H1 (cell line): ENCODE data around the gene CCDC137. TPM values are rescaled to one million over a fixed set of nuclear protein-coding genes. Genes with fewer than 3 reads are reported as not detected.

Source experiments
- CTCF ChIA-PET: fragments of 300-600 bp; sonication (Branson Sonifier 250); formaldehyde crosslinking; loops from one replicate; lab custom pipeline; 2021; ENCODE audit not compliant: partially characterized antibody; lab: Charles Lee
- POLR2A ChIA-PET: fragments of 300-600 bp; sonication (Branson Sonifier 250); formaldehyde crosslinking; loops from one replicate; lab custom pipeline; 2021; ENCODE audit warnings: inconsistent platforms; ENCODE audit not compliant: partially characterized antibody; lab: Charles Lee
- DNase-seq, 2 experiments: peaks; one replicate each; pipeline versions ENCODE4 v3.0.0 to v3.0.0-alpha.2; 2010 to 2022; ENCODE audit warnings: low spot score in 2 of 2, low read depth in 1 of 2, mixed read lengths in 1 of 2
- FAIRE-seq: peaks from 2 replicates; lab custom pipeline; 2011; peaks lifted over from hg19 to GRCh38; lab: Jason Lieb, UNC
- H2AFZ ChIP-seq: 2 replicates; pipeline ENCODE4 v1.8.1; 2012; ENCODE audit warnings: low read length, inconsistent platforms
- H2AK5ac ChIP-seq: 2 replicates; pipeline ENCODE4 v1.6.1; 2013; ENCODE audit warnings: low read depth, low read length
- H2BK120ac ChIP-seq: replicated peaks from 2 replicates; pipeline ENCODE3; 2013; ENCODE audit warnings: low read depth, low read length, inconsistent platforms
- H2BK12ac ChIP-seq: 2 replicates; pipeline ENCODE4 v1.6.1; 2013; ENCODE audit warnings: low read depth, low read length
- H2BK15ac ChIP-seq: 2 replicates; pipeline ENCODE4 v1.6.1; 2013; ENCODE audit warnings: low read length
- H2BK20ac ChIP-seq: 2 replicates; pipeline ENCODE4 v1.6.1; 2013; ENCODE audit warnings: low read length
- H2BK5ac ChIP-seq: 2 replicates; pipeline ENCODE4 v1.6.1; 2013; ENCODE audit warnings: low read depth, low read length
- H3K14ac ChIP-seq: 2 replicates; pipeline ENCODE4 v1.6.1; 2013; ENCODE audit warnings: inconsistent platforms; ENCODE audit not compliant: insufficient read length
- H3K18ac ChIP-seq: 2 replicates; pipeline ENCODE4 v1.6.1; 2013; ENCODE audit warnings: low read length; ENCODE audit errors: extremely low read depth
- H3K23ac ChIP-seq: 2 replicates; pipeline ENCODE4 v1.6.1; 2013; ENCODE audit warnings: inconsistent platforms; ENCODE audit not compliant: insufficient read length
- H3K23me2 ChIP-seq: 2 replicates; pipeline ENCODE4 v1.6.1; 2013; ENCODE audit warnings: low read depth, low read length
- H3K27ac ChIP-seq: 2 replicates; pipeline ENCODE4 v1.6.1; 2011; ENCODE audit warnings: low read depth, low read length, inconsistent platforms
- H3K27me3 ChIP-seq, 4 experiments: replicated peaks in 1 of 4; 1 replicate in 1 of 4; 2 replicates in 3 of 4; pipeline versions ENCODE4 v1.6.1 to v1.8.1; 2011 to 2013; ENCODE audit warnings: low read length in 3 of 4, mild to moderate bottlenecking in 3 of 4, inconsistent platforms in 2 of 4, mixed read lengths in 2 of 4, moderate library complexity in 1 of 4; ENCODE audit not compliant: control insufficient read depth in 3 of 4, insufficient read depth in 3 of 4; ENCODE audit errors: extremely low read depth in 1 of 4
- H3K36me3 ChIP-seq, 4 experiments: 2 replicates each; pipeline versions ENCODE4 v1.6.1 to v1.8.1; 2011 to 2013; ENCODE audit warnings: mild to moderate bottlenecking in 4 of 4, low read length in 3 of 4, moderate library complexity in 2 of 4, control low read depth in 1 of 4, inconsistent platforms in 1 of 4; ENCODE audit not compliant: insufficient read depth in 4 of 4, control insufficient read depth in 2 of 4
- H3K4ac ChIP-seq: replicated peaks from 2 replicates; pipeline ENCODE3; 2013; ENCODE audit warnings: low read length, low read depth, mixed read lengths, inconsistent platforms; ENCODE audit not compliant: insufficient read length
- H3K4me1 ChIP-seq, 4 experiments: replicated peaks in 1 of 4; 1 replicate in 1 of 4; 2 replicates in 3 of 4; pipeline versions ENCODE4 v1.6.1 to v1.8.1; 2011 to 2013; ENCODE audit warnings: low read length in 3 of 4, inconsistent platforms in 2 of 4, mixed read lengths in 1 of 4; ENCODE audit not compliant: insufficient read depth in 4 of 4, control insufficient read depth in 3 of 4
- H3K4me2 ChIP-seq, 2 experiments: 2 replicates each; pipeline versions ENCODE4 v1.6.1 to v1.8.1; 2011 to 2013; ENCODE audit warnings: low read depth in 2 of 2, low read length in 2 of 2, control low read depth in 1 of 2, inconsistent platforms in 1 of 2, mild to moderate bottlenecking in 1 of 2; ENCODE audit not compliant: insufficient read depth in 1 of 2
- H3K4me3 ChIP-seq, 4 experiments: fragments of 200-600, 300-600 bp in 1 of 4; sonication (generic), shearing (Covaris generic), sonication (Bioruptor Twin) in 1 of 4; 2 replicates each; pipeline versions ENCODE4 v1.5.1 to v1.8.1; 2011 to 2016; ENCODE audit warnings: low read length in 4 of 4, low read depth in 3 of 4, control low read depth in 2 of 4, inconsistent platforms in 2 of 4, mild to moderate bottlenecking in 2 of 4, mixed read lengths in 1 of 4, moderate library complexity in 1 of 4; ENCODE audit not compliant: insufficient read depth in 2 of 4; ENCODE audit errors: extremely low read depth in 1 of 4
- H3K56ac ChIP-seq: replicated peaks from 2 replicates; pipeline ENCODE3; 2013; ENCODE audit warnings: low read depth, mild to moderate bottlenecking, mixed read lengths, low read length, inconsistent platforms; ENCODE audit not compliant: insufficient read length
- H3K79me1 ChIP-seq: 2 replicates; pipeline ENCODE4 v1.6.1; 2013; ENCODE audit warnings: low read depth, low read length, control low read depth
- H3K79me2 ChIP-seq, 2 experiments: 2 replicates each; pipeline versions ENCODE4 v1.6.1 to v1.8.1; 2012 to 2013; ENCODE audit warnings: low read length in 2 of 2, mild to moderate bottlenecking in 2 of 2, inconsistent platforms in 1 of 2; ENCODE audit not compliant: insufficient read depth in 2 of 2, control insufficient read depth in 1 of 2
- H3K9ac ChIP-seq, 4 experiments: replicated peaks in 1 of 4; 1 replicate in 1 of 4; 2 replicates in 3 of 4; pipeline versions ENCODE4 v1.6.1 to v1.8.1; 2011 to 2013; ENCODE audit warnings: low read depth in 3 of 4, low read length in 3 of 4, control low read depth in 2 of 4, mild to moderate bottlenecking in 2 of 4, moderate library complexity in 2 of 4, inconsistent platforms in 1 of 4; ENCODE audit errors: extremely low read depth in 1 of 4
- H3K9me3 ChIP-seq, 2 experiments: 2 replicates each; pipeline versions ENCODE4 v1.6.1 to v1.8.1; 2012 to 2013; ENCODE audit warnings: mild to moderate bottlenecking in 2 of 2, moderate library complexity in 2 of 2, control low read depth in 1 of 2, inconsistent platforms in 1 of 2, low read depth in 1 of 2, low read length in 1 of 2, mixed read lengths in 1 of 2; ENCODE audit not compliant: insufficient read depth in 2 of 2
- H4K20me1 ChIP-seq, 2 experiments: replicated peaks in 1 of 2; 2 replicates each; pipeline versions ENCODE3 to v1.8.1; 2011 to 2013; ENCODE audit warnings: inconsistent platforms in 2 of 2, low read length in 2 of 2, mild to moderate bottlenecking in 1 of 2; ENCODE audit not compliant: insufficient read depth in 2 of 2, control insufficient read depth in 1 of 2
- H4K5ac ChIP-seq: 2 replicates; pipeline ENCODE4 v1.6.1; 2013; ENCODE audit warnings: low read length, low read depth, mixed read lengths, inconsistent platforms; ENCODE audit not compliant: insufficient read length
- H4K8ac ChIP-seq: 2 replicates; pipeline ENCODE4 v1.8.0; 2013; ENCODE audit warnings: mild to moderate bottlenecking, moderate library complexity, low read length, inconsistent platforms; ENCODE audit not compliant: insufficient read depth; ENCODE audit errors: extremely low read depth
- H4K91ac ChIP-seq: replicated peaks from 2 replicates; pipeline ENCODE3; 2013; ENCODE audit warnings: low read length, mixed read lengths, inconsistent platforms; ENCODE audit not compliant: insufficient read length
- CEBPB ChIP-seq: IDR thresholded peaks from 2 replicates; pipeline ENCODE4 v1.6.1; 2012; ENCODE audit warnings: low read depth, low read length
- EGR1 ChIP-seq: IDR thresholded peaks from 2 replicates; pipeline ENCODE4 v1.6.1; 2011; ENCODE audit warnings: low read depth, low read length, borderline replicate concordance
- EP300 ChIP-seq, 2 experiments: IDR thresholded peaks; 1 replicate in 1 of 2; 2 replicates in 1 of 2; pipeline ENCODE4 v1.6.1; 2011 to 2012; ENCODE audit warnings: low read depth in 2 of 2, low read length in 2 of 2, mild to moderate bottlenecking in 2 of 2, borderline replicate concordance in 1 of 2, inconsistent platforms in 1 of 2, moderate library complexity in 1 of 2
- FOSL1 ChIP-seq: IDR thresholded peaks from 2 replicates; pipeline ENCODE4 v1.6.1; 2011; ENCODE audit warnings: mild to moderate bottlenecking, low read depth, low read length, moderate library complexity; ENCODE audit not compliant: insufficient read depth
- KDM4A ChIP-seq: IDR thresholded peaks from one replicate; pipeline ENCODE4 v1.7.1; 2012; ENCODE audit warnings: low read depth, mild to moderate bottlenecking, moderate library complexity, low read length, inconsistent platforms; ENCODE audit not compliant: severe bottlenecking
- NRF1 ChIP-seq: IDR thresholded peaks from 2 replicates; pipeline ENCODE4 v1.6.1; 2011; ENCODE audit warnings: mild to moderate bottlenecking, low read depth, low read length, improper control_type of control experiment
- POLR2A ChIP-seq, 2 experiments: IDR thresholded peaks; 1 replicate in 1 of 2; 2 replicates in 1 of 2; pipeline ENCODE4 v1.6.1; 2011; ENCODE audit warnings: low read depth in 2 of 2, low read length in 2 of 2, mild to moderate bottlenecking in 2 of 2; ENCODE audit errors: control extremely low read depth in 1 of 2
- RFX5 ChIP-seq: IDR thresholded peaks from 2 replicates; pipeline ENCODE4 v1.6.1; 2011; ENCODE audit warnings: low read depth, low read length, improper control_type of control experiment, borderline replicate concordance
- RNF2 ChIP-seq: fragments of 200-900, 300-1000 bp; sonication (generic); IDR thresholded peaks from 2 replicates; pipeline ENCODE4 v1.7.1; 2016; ENCODE audit warnings: borderline replicate concordance, low read depth, mild to moderate bottlenecking, antibody characterized with exemption, low read length; ENCODE audit not compliant: poor library complexity, severe bottlenecking; ENCODE audit errors: missing control alignments
- WGBS, 2 experiments: shearing (Covaris generic) in 1 of 2; methylation state at CpG; one replicate each; pipeline versions ENCODE4 v1.1.6 to v1.1.7; 2013 to 2015; ENCODE audit warnings: low lambda C conversion rate in 2 of 2, mixed read lengths in 2 of 2, inconsistent platforms in 1 of 2, low coverage in 1 of 2, missing lambda C conversion rate in 1 of 2; ENCODE audit not compliant: insufficient replicate concordance in 2 of 2, insufficient coverage in 1 of 2, insufficient read length in 1 of 2; ENCODE audit errors: extremely low coverage in 1 of 2, missing lambda C conversion rate in 1 of 2; 5-methylcytosine and 5-hydroxymethylcytosine counted together
- polyA plus RNA-seq, 7 experiments: library from polyadenylated mRNA; depleted of rRNA in 3 of 7; stranded (reverse) in 5 of 7; unstranded in 2 of 7; fragments of >200 nt in 5 of 7; fragments of 200-250 nt in 2 of 7; gene quantifications; 1 replicate in 5 of 7; 2 replicates in 1 of 7; 4 replicates in 1 of 7; pipeline versions ENCODE4 v1.2.1 to v1.2.3, GENCODE V29; 2011 to 2013; ENCODE audit warnings: missing spikeins in 2 of 7, mixed read lengths in 2 of 7
- total RNA-seq: library from RNA; stranded (reverse); fragmentation: NEBNext Ultra II Directional; extraction: Animal tissue kit (Norgen Biotek cat#: 25700); gene quantifications from 2 replicates; pipeline ENCODE4 v1.2.1, GENCODE V29; 2021
- TF ChIP-seq, protein P1 (sequence below): IDR thresholded peaks from 2 replicates; pipeline ENCODE4 v1.6.1; 2011; ENCODE audit warnings: low read depth, mild to moderate bottlenecking, low read length; ENCODE audit not compliant: insufficient read depth
- TF ChIP-seq, protein P2 (sequence below): IDR thresholded peaks from 2 replicates; pipeline ENCODE4 v1.6.1; 2011; ENCODE audit warnings: low read length, improper control_type of control experiment

The CCDC137 gene
- total and polyA plus RNA-seq, 2 of the 8 experiments (the other 6 are each of a cell fraction or from before 2014, with no cell fraction given), result 17.6 to 38.6 TPM

- no peak overlapping the region for H4K8ac ChIP-seq
- no peak overlapping the region for H3K4ac ChIP-seq
- no peak overlapping the region for H3K56ac ChIP-seq
- WGBS, 2 experiments, result 91% methylated on average over 4 of the region's 4 CpGs; no CpG with 5 or more reads in 1 of the 2 experiments
- no peak overlapping the region for H3K9ac ChIP-seq
- H4K20me1 ChIP-seq, result no peaks in the 10 kb centered on the region
- no peak overlapping the region for H2AFZ ChIP-seq
- peaks cover 7 to 27% of the 10 kb centered on the region in 2 experiments; a peak in 3 of 4 replicates for H3K79me2 ChIP-seq
- no peak overlapping the region for H3K27ac ChIP-seq
- H3K4me2 ChIP-seq, result no peak overlapping the region
- no peak overlapping the region for H2AK5ac ChIP-seq
- ChIA-PET POLR2A (interaction anchor here (0.6 kb wide), 1 partner anchor 1089 kb away, joined by 3 read pairs; no protein-coding TSS in a partner anchor), CTCF (interaction anchor here (0.9 to 1.7 kb wide), 4 partner anchors 15 to 198 kb away, joined by 3 to 6 read pairs (median 3); no protein-coding TSS in a partner anchor)
- H3K4me3 ChIP-seq, result no peak overlapping the region
- H3K9me3 ChIP-seq, result no peaks in the 10 kb centered on the region
- no peak overlapping the region for H2BK5ac ChIP-seq
- H3K36me3 ChIP-seq, result no peaks in the 10 kb centered on the region; a peak in 1 of 8 replicates
- H2BK20ac ChIP-seq, result no peak overlapping the region
- FAIRE-seq (no peak), DNase-seq (no peak)
- H3K23me2 ChIP-seq, result peaks cover 3% of the 10 kb centered on the region; the same call in 1 of the 2 replicates
- no peak overlapping the region for H3K14ac ChIP-seq
- H2BK15ac ChIP-seq, result no peak overlapping the region
- H3K27me3 ChIP-seq, result no peaks in the 10 kb centered on the region
- H2BK12ac ChIP-seq, result no peak overlapping the region
- H3K23ac ChIP-seq, result no peak overlapping the region
- H2BK120ac ChIP-seq, result no peak overlapping the region
- no peaks in the 10 kb centered on the region for H3K79me1 ChIP-seq
- no peaks in the 10 kb centered on the region for H3K4me1 ChIP-seq
- H3K18ac ChIP-seq, result no peak overlapping the region
- H4K5ac ChIP-seq, result no peak overlapping the region
- no peak overlapping the region for H4K91ac ChIP-seq
- no peak for TF ChIP-seq EP300 (IDR thresholded peaks at IDR 0.05; ENCODE audit: borderline replicate concordance in 1 of 2, low read depth in 2 of 2, low read length in 2 of 2)
- no peak for TF ChIP-seq RFX5
- TF ChIP-seq FOSL1, result no peak
- TF ChIP-seq, protein P1, sequence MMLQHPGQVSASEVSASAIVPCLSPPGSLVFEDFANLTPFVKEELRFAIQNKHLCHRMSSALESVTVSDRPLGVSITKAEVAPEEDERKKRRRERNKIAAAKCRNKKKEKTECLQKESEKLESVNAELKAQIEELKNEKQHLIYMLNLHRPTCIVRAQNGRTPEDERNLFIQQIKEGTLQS, result no peak
- TF ChIP-seq, protein P2, sequence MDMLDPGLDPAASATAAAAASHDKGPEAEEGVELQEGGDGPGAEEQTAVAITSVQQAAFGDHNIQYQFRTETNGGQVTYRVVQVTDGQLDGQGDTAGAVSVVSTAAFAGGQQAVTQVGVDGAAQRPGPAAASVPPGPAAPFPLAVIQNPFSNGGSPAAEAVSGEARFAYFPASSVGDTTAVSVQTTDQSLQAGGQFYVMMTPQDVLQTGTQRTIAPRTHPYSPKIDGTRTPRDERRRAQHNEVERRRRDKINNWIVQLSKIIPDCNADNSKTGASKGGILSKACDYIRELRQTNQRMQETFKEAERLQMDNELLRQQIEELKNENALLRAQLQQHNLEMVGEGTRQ, result no peak
- TF ChIP-seq POLR2A (IDR thresholded peaks at IDR 0.05; ENCODE audit: control extremely low read depth in 1 of 2, low read depth in 2 of 2, low read length in 2 of 2), result no peak
- no peak for TF ChIP-seq NRF1
- TF ChIP-seq RNF2, result no peak
- TF ChIP-seq KDM4A, result no peak
- no peak for TF ChIP-seq CEBPB
- no peak for TF ChIP-seq EGR1
These were observed 27.9 kb upstream of the CCDC137 start for GRCh38 chr17:81638683-81639082.
